ENCODE measurements around the gene RBM23. TPM values are rescaled to one million over a fixed set of nuclear protein-coding genes. Genes with fewer than 3 reads are reported as not detected.

Gene RBM23
- total and polyA plus RNA-seq, 9 of the 15 experiments (the other 6 are each of a cell fraction or from before 2014, with no cell fraction given), result 46.0 to 102 (median 58.5) TPM

DNA sequence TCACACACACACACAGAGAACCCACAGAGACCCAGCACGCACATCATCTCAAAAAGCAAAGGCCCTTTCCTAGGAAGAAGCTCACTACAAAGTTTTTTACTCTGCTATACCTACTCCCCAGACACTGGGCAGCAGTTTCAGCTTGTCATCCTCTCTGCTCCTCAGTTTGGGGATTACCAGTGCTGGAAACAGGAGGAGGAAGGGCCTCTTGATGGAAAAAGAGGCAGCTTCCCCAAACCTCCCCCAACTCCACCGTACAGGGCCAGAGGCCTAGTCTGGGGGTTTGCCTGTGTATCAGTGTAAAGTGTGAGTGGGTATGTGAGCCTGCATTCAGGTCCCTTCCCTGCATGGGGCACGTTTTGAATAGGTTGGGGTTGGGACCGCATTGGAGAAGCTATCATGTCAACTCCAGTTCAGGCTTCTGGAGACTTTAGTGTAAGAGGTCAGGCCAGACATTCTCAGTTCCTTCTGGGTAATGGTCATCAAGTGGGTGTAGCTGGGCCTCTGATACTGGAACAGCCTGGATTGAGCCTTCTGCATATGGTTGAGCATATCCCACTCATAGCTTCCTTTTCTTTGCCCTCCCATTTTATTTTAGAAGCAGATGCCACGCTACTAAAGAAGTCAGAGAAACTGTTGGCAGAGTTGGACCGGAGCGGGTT lies 34.7 kb downstream of the RBM23 start (continued):
- TF ChIP-seq, protein P1, sequence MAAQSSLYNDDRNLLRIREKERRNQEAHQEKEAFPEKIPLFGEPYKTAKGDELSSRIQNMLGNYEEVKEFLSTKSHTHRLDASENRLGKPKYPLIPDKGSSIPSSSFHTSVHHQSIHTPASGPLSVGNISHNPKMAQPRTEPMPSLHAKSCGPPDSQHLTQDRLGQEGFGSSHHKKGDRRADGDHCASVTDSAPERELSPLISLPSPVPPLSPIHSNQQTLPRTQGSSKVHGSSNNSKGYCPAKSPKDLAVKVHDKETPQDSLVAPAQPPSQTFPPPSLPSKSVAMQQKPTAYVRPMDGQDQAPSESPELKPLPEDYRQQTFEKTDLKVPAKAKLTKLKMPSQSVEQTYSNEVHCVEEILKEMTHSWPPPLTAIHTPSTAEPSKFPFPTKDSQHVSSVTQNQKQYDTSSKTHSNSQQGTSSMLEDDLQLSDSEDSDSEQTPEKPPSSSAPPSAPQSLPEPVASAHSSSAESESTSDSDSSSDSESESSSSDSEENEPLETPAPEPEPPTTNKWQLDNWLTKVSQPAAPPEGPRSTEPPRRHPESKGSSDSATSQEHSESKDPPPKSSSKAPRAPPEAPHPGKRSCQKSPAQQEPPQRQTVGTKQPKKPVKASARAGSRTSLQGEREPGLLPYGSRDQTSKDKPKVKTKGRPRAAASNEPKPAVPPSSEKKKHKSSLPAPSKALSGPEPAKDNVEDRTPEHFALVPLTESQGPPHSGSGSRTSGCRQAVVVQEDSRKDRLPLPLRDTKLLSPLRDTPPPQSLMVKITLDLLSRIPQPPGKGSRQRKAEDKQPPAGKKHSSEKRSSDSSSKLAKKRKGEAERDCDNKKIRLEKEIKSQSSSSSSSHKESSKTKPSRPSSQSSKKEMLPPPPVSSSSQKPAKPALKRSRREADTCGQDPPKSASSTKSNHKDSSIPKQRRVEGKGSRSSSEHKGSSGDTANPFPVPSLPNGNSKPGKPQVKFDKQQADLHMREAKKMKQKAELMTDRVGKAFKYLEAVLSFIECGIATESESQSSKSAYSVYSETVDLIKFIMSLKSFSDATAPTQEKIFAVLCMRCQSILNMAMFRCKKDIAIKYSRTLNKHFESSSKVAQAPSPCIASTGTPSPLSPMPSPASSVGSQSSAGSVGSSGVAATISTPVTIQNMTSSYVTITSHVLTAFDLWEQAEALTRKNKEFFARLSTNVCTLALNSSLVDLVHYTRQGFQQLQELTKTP (IDR thresholded peaks at IDR 0.05; ENCODE audit: low read depth in 1 of 2, partially characterized antibody in 2 of 2), result no peak
- TF ChIP-seq SREBF1 (IDR thresholded peaks at IDR 0.05; ENCODE audit: borderline replicate concordance, low read depth, low read length) (no peak), KDM2B (CRISPR knock-in tag; IDR thresholded peaks at IDR 0.05) (no peak)

Data from K562 (cell line).